ENCODE data around the gene PRICKLE2.

Gene PRICKLE2

GRCh38 chr3:64224826-64225610, at the start of gene PRICKLE2:
Gene PRICKLE2 (minus strand): TSS chr3:64225466. CDS start chr3:64198927, 26,539 bp downstream.
- DNase-seq: no peak

GRCh38 chr3:64272842-64273241, 47.6 kb upstream of the PRICKLE2 start:
- no peak for DNase-seq

GRCh38 chr3:64272271-64272670, 47.0 kb upstream of the PRICKLE2 start:
- DNase-seq: no peak

- DNase-seq: no peak
Measured at GRCh38 chr3:64271631-64272030, 46.4 kb upstream of the PRICKLE2 start.

- DNase-seq: no peak
Measured at GRCh38 chr3:64270866-64271260, 45.6 kb upstream of the PRICKLE2 start.

- DNase-seq: no peak
Measured at GRCh38 chr3:64270142-64270865, 45.0 kb upstream of the PRICKLE2 start.

- DNase-seq: no peak
Measured at GRCh38 chr3:64268926-64269325, 43.7 kb upstream of the PRICKLE2 start.

- no peak for DNase-seq
Measured at GRCh38 chr3:64267721-64268604, 42.7 kb upstream of the PRICKLE2 start.

GRCh38 chr3:64266983-64267382, 41.7 kb upstream of the PRICKLE2 start:
- DNase-seq: no peak

- no peak for DNase-seq
Measured at GRCh38 chr3:64266065-64266931, 41.0 kb upstream of the PRICKLE2 start.

GRCh38 chr3:64265646-64266045, 40.4 kb upstream of the PRICKLE2 start:
- no peak for DNase-seq

- no peak for DNase-seq
Measured at GRCh38 chr3:64264501-64265109, 39.3 kb upstream of the PRICKLE2 start.

- no peak for DNase-seq
Measured at GRCh38 chr3:64262574-64263114, 37.4 kb upstream of the PRICKLE2 start.

- no peak for DNase-seq
Measured at GRCh38 chr3:64260431-64260830, 35.2 kb upstream of the PRICKLE2 start.

- DNase-seq: no peak
Measured at GRCh38 chr3:64259636-64260035, 34.4 kb upstream of the PRICKLE2 start.

- no peak for DNase-seq
Measured at GRCh38 chr3:64257100-64257755, 32.0 kb upstream of the PRICKLE2 start.

- DNase-seq: no peak
Measured at GRCh38 chr3:64255741-64256340, 30.6 kb upstream of the PRICKLE2 start.

GRCh38 chr3:64254443-64254842, 29.2 kb upstream of the PRICKLE2 start:
- no peak for DNase-seq

- DNase-seq: no peak
Measured at GRCh38 chr3:64253689-64254088, 28.4 kb upstream of the PRICKLE2 start.

- DNase-seq: no peak
Measured at GRCh38 chr3:64251019-64251418, 25.8 kb upstream of the PRICKLE2 start.

All from stimulated activated CD4-positive, alpha-beta T cell treated with anti-CD3 and anti-CD28 coated beads, Interleukin-15, amount 100 ng/mL, for 24 hours (primary cell).